IMR-90 (cell line): ENCODE data around the gene VPS54. TPM values are rescaled to one million over a fixed set of nuclear protein-coding genes. Genes with fewer than 3 reads are reported as not detected.

ENCODE experiments used
- ATAC-seq: fragments of 200-7000 bp; cut with Tn5 transposase; 2 replicates; pipeline ENCODE4 v1.9.1; 2020; ENCODE audit warnings: low read depth, mild to moderate bottlenecking, moderate library complexity
- BruUV-seq: library from RNA; stranded (reverse); fragments of 400-500 nt; replicated peaks from 2 replicates; lab custom pipeline; 2021; lab: Mats Ljungman, UMichigan
- CTCF ChIA-PET: fragments of 300-600 bp; formaldehyde crosslinking; extraction: SDS; loops from one replicate; lab custom pipeline; 2021; ENCODE audit warnings: antibody characterized with exemption; lab: Yijun Ruan, JAX
- POLR2A ChIA-PET: fragments of 300-600 bp; sonication (Branson Sonifier 250); formaldehyde crosslinking; loops from one replicate; lab custom pipeline; 2022; ENCODE audit warnings: antibody characterized with exemption; ENCODE audit not compliant: unreplicated experiment; lab: Charles Lee
- DNase-seq: peaks from one replicate; pipeline ENCODE4 v3.0.0; 2013
- H2AFZ ChIP-seq: replicated peaks from 2 replicates; pipeline ENCODE3; 2013; ENCODE audit warnings: low read length, mild to moderate bottlenecking; ENCODE audit not compliant: poor library complexity
- H2AK5ac ChIP-seq: 2 replicates; pipeline ENCODE4 v1.6.1; 2013; ENCODE audit warnings: low read depth, low read length, inconsistent platforms
- H2AK9ac ChIP-seq: replicated peaks from 2 replicates; pipeline ENCODE3; 2013; ENCODE audit warnings: mild to moderate bottlenecking, low read depth, low read length, moderate library complexity; ENCODE audit not compliant: poor library complexity
- H2BK120ac ChIP-seq: 2 replicates; pipeline ENCODE4 v1.6.1; 2013; ENCODE audit warnings: low read depth, low read length, inconsistent platforms
- H2BK15ac ChIP-seq: 3 replicates; pipeline ENCODE4 v1.6.1; 2013; ENCODE audit warnings: low read depth, low read length, inconsistent platforms
- H2BK20ac ChIP-seq: 2 replicates; pipeline ENCODE4 v1.6.1; 2013; ENCODE audit warnings: low read depth, mild to moderate bottlenecking, inconsistent platforms, low read length, moderate library complexity
- H2BK5ac ChIP-seq: 2 replicates; pipeline ENCODE4 v1.6.1; 2013; ENCODE audit warnings: mild to moderate bottlenecking, low read depth, low read length, inconsistent platforms; ENCODE audit not compliant: poor library complexity, severe bottlenecking
- H3K14ac ChIP-seq: replicated peaks from 2 replicates; pipeline ENCODE4 v1.6.1; 2013; ENCODE audit warnings: low read depth, low read length, inconsistent platforms
- H3K18ac ChIP-seq: 2 replicates; pipeline ENCODE4 v1.6.1; 2013; ENCODE audit warnings: low read depth, low read length, control low read depth
- H3K23ac ChIP-seq: 2 replicates; pipeline ENCODE4 v1.6.1; 2013; ENCODE audit warnings: low read depth, low read length, inconsistent platforms
- H3K27ac ChIP-seq: 2 replicates; pipeline ENCODE4 v1.5.1; 2013; ENCODE audit warnings: mild to moderate bottlenecking, control low read depth, low read length; ENCODE audit not compliant: insufficient read depth
- H3K27me3 ChIP-seq: 2 replicates; pipeline ENCODE4 v1.6.1; 2013; ENCODE audit warnings: low read length; ENCODE audit not compliant: control insufficient read depth, insufficient read depth
- H3K36me3 ChIP-seq: 2 replicates; pipeline ENCODE4 v1.6.1; 2013; ENCODE audit warnings: low read length, mixed read lengths; ENCODE audit not compliant: control insufficient read depth, insufficient read depth
- H3K4ac ChIP-seq: 2 replicates; pipeline ENCODE4 v1.6.1; 2013; ENCODE audit warnings: low read depth, low read length, inconsistent platforms
- H3K4me1 ChIP-seq: 2 replicates; pipeline ENCODE4 v1.6.1; 2013; ENCODE audit warnings: low read length, mixed read lengths; ENCODE audit not compliant: control insufficient read depth, insufficient read depth
- H3K4me2 ChIP-seq: 2 replicates; pipeline ENCODE4 v1.6.1; 2013; ENCODE audit warnings: low read depth, mild to moderate bottlenecking, control low read depth, low read length, moderate library complexity
- H3K4me3 ChIP-seq: 2 replicates; pipeline ENCODE4 v1.5.1; 2013; ENCODE audit warnings: low read depth, mild to moderate bottlenecking, control low read depth, low read length, moderate library complexity; ENCODE audit not compliant: insufficient read depth
- H3K56ac ChIP-seq: 2 replicates; pipeline ENCODE4 v1.6.1; 2013; ENCODE audit warnings: low read length, inconsistent platforms; ENCODE audit not compliant: insufficient read depth; ENCODE audit errors: extremely low read depth
- H3K79me1 ChIP-seq, 2 experiments: 2 replicates each; pipeline ENCODE4 v1.6.1; 2013; ENCODE audit warnings: low read length in 2 of 2, inconsistent platforms in 1 of 2, low read depth in 1 of 2
- H3K9ac ChIP-seq: 2 replicates; pipeline ENCODE4 v1.6.1; 2013; ENCODE audit warnings: low read depth, low read length, control low read depth
- H3K9me1 ChIP-seq: 2 replicates; pipeline ENCODE4 v1.6.1; 2013; ENCODE audit warnings: low read length, inconsistent platforms; ENCODE audit not compliant: insufficient read depth
- H3K9me3 ChIP-seq: 2 replicates; pipeline ENCODE4 v1.6.1; 2013; ENCODE audit warnings: low read length; ENCODE audit not compliant: control insufficient read depth, insufficient read depth
- H4K20me1 ChIP-seq: 2 replicates; pipeline ENCODE4 v1.6.1; 2013; ENCODE audit warnings: low read length, inconsistent platforms; ENCODE audit not compliant: insufficient read depth
- H4K5ac ChIP-seq: 2 replicates; pipeline ENCODE4 v1.6.1; 2013; ENCODE audit warnings: mild to moderate bottlenecking, low read depth, low read length, control low read depth
- H4K8ac ChIP-seq, 2 experiments: 2 replicates each; pipeline ENCODE4 v1.6.1; 2013; ENCODE audit warnings: low read depth in 2 of 2, low read length in 2 of 2, control low read depth in 1 of 2, inconsistent platforms in 1 of 2
- H4K91ac ChIP-seq: 2 replicates; pipeline ENCODE4 v1.6.1; 2013; ENCODE audit warnings: low read depth, low read length, inconsistent platforms; ENCODE audit not compliant: insufficient read depth
- CEBPB ChIP-seq: IDR thresholded peaks from 2 replicates; pipeline ENCODE4 v1.6.1; 2012; ENCODE audit warnings: low read depth, low read length, improper control_type of control experiment
- CHD1 ChIP-seq: IDR thresholded peaks from 2 replicates; pipeline ENCODE4 v1.6.1; 2012; ENCODE audit warnings: low read depth, low read length, improper control_type of control experiment
- MAFK ChIP-seq: IDR thresholded peaks from 2 replicates; pipeline ENCODE4 v1.6.1; 2012; ENCODE audit warnings: low read depth, low read length, improper control_type of control experiment
- RFX5 ChIP-seq: IDR thresholded peaks from 2 replicates; pipeline ENCODE4 v1.8.0; 2012; ENCODE audit warnings: low read depth, mild to moderate bottlenecking, low read length, moderate library complexity
- WGBS, 2 experiments: methylation state at CpG; one replicate each; pipeline versions ENCODE4 v1.1.5 to v1.1.7; 2013; ENCODE audit warnings: missing lambda C conversion rate in 2 of 2; ENCODE audit not compliant: insufficient read length in 1 of 2; ENCODE audit errors: extremely low coverage in 2 of 2; 5-methylcytosine and 5-hydroxymethylcytosine counted together
- dilution Hi-C: fragments of 300-500 bp; cut with HindIII; formaldehyde crosslinking; loops from one replicate; pipeline ENCODE4 v1.14.3; 2018; ENCODE audit warnings: low sequenced_read_pairs; ENCODE audit not compliant: unreplicated experiment
- in situ Hi-C: fragments of 300-500 bp; cut with MboI; formaldehyde crosslinking; loops from 3 replicates; pipeline ENCODE4 v1.14.3; 2019; ENCODE audit warnings: low sequenced_read_pairs, inconsistent platforms, mixed read lengths
- intact Hi-C: fragments of 100-400 bp; cut with micrococcal nuclease; formaldehyde crosslinking; loops from 2 replicates; pipeline ENCODE4 v1.10.0; 2022
- polyA plus RNA-seq, 3 experiments: library from polyadenylated mRNA; depleted of rRNA; stranded (reverse); fragments of >200 nt; gene quantifications; 2 replicates each; pipeline ENCODE4 v1.2.3, GENCODE V29; 2012; ENCODE audit warnings: low replicate concordance in 1 of 3
- total RNA-seq: library from RNA; depleted of rRNA; stranded (reverse); fragments of >200 nt; gene quantifications from 2 replicates; pipeline ENCODE4 v1.2.3, GENCODE V29; 2012

The VPS54 gene
- total and polyA plus RNA-seq, 2 of the 4 experiments (the other 2 are of a cell fraction): 7.1 to 18.1 TPM

DNA sequence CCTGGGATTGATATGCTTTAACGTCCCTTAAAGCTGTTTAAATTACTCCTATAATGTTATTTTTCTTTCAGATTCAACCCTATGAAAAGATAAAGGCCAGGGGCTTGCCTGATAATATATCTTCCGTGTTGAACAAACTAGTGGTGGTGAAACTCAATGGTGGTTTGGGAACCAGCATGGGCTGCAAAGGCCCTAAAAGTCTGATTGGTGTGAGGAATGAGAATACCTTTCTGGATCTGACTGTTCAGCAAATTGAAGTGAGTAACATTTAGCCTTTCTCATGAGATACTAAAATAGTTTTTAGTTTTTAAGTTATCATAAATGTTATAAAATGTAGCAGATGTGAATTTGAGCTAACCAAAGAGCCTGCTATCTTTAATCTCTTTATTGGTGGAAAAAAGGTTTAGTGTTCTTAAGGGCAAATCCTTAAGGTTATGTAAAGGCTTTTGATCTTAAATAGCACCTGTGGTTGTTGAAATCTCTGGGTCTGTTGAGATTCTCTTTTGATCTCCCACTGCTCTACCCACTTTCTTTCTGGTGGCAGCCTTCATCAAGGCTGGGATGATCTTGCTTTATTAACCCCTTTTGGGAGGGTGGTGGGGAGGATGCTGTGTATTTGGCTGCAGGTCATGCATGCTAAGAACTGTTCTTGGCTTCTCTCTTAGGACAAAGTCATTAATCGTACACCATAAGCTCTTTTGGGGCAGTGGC is 136.7 kb downstream of the VPS54 start:
- dilution Hi-C loops (no loop called here), in situ Hi-C loops (loop anchor here (10.0 kb wide), 1 partner anchor 198 kb away; no protein-coding TSS in a partner anchor), intact Hi-C loops (no loop called here)
- Histone ChIP-seq H3K79me1 (peaks cover 18 to 31% of the 10 kb centered on the region in 2 experiments; a peak in 3 of 4 replicates), H3K36me3 (peaks cover 18% of the 10 kb centered on the region), H4K91ac (no peak overlapping the region), H4K8ac (no peak overlapping the region), H2AK9ac (no peak overlapping the region), H3K4me1 (no peaks in the 10 kb centered on the region), H2AK5ac (no peak overlapping the region), H2BK20ac (no peak overlapping the region), H4K20me1 (no peaks in the 10 kb centered on the region; the same call in 1 of the 2 replicates), H3K4me2 (no peak overlapping the region), H3K9ac (no peak overlapping the region), H3K4ac (no peak overlapping the region), H3K4me3 (no peak overlapping the region), H3K9me1 (peaks cover 3% of the 10 kb centered on the region), H4K5ac (no peak overlapping the region), H2BK15ac (no peak overlapping the region), H3K9me3 (no peaks in the 10 kb centered on the region), H3K14ac (no peak overlapping the region), H2BK120ac (no peak overlapping the region), H3K27ac (no peak overlapping the region), H2AFZ (no peak overlapping the region), H3K27me3 (no peaks in the 10 kb centered on the region), H3K18ac (no peak overlapping the region), H3K23ac (no peak overlapping the region), H3K56ac (no peak overlapping the region), H2BK5ac (no peak overlapping the region)
- ATAC-seq (no peak), DNase-seq (no peak)
- TF ChIP-seq CHD1 (no peak), RFX5 (no peak), MAFK (no peak), CEBPB (no peak)
- no CpG with 5 or more reads among the region's 3 CpGs for WGBS, 2 experiments
- BruUV-seq: no TSS peak
- CTCF ChIA-PET: no interaction called here
- POLR2A ChIA-PET: no interaction called here
